ENCODE measurements around the gene DUSP5.

- no peak for TF ChIP-seq EP300 (IDR thresholded peaks at IDR 0.05)
- TF ChIP-seq CTCF (IDR thresholded peaks at IDR 0.05): no peak
These were observed 47.3 kb downstream of the DUSP5 start for GRCh38 chr10:110544958-110545537.

Data from tibial nerve (tissue), 4 donors.